RCC 7860 (cell line): ENCODE data around the gene TPST1.

Experiments used
- DNase-seq: peaks from one replicate; pipeline ENCODE4 v3.0.0-alpha.2; 2015; ENCODE audit warnings: low spot score
- FAIRE-seq: peaks from 2 replicates; lab custom pipeline; 2012; peaks lifted over from hg19 to GRCh38; lab: Jason Lieb, UNC

Gene TPST1

GRCh38 chr7:66237906-66238772 is 33.0 kb downstream of the TPST1 start:
- peak; percentile 75 for DNase-seq
- peak; percentile 95 for FAIRE-seq

DNA sequence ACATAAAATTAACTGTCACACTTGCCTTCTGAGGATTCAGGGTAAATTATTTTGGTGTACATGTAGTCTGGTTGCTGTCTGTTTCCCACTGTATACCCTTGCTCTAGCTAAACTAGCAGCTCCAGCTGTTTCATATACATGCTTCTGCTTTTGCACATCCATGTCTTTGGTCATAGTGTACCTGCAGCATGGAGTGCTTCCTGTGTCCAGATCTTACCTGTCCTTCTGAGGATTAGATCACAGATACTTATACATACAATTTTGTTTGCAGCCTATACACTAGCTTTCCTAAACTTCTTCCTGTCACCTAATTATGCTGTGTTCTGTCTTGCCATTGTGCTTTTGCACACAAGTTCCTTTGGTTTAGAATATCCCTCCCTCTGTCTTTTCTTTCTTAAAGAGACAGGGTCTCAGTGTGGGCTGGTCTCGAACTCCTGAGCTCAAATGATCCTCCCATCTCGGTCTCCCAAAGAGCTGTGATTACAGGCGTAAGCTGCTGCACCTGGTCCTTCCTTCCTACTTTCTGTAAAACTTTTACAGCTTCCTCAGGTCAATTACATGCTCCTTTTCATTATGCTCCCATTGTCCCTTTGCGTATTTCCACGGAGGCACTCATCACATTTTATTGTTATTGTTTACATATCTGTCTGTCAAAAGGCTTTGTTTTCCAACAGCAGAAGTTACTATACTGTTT is 33.8 kb downstream of the TPST1 start:
- FAIRE-seq (no peak), DNase-seq (no peak)

GRCh38 chr7:66239467-66239856 is 34.3 kb downstream of the TPST1 start:
- FAIRE-seq (peak; percentile 42), DNase-seq (no peak)

- FAIRE-seq (peak; percentile 28), DNase-seq (no peak)
These were observed 39.9 kb downstream of the TPST1 start for GRCh38 chr7:66245008-66245407.

- FAIRE-seq (no peak), DNase-seq (no peak)
These were observed 41.5 kb downstream of the TPST1 start for GRCh38 chr7:66246554-66247171.

DNA sequence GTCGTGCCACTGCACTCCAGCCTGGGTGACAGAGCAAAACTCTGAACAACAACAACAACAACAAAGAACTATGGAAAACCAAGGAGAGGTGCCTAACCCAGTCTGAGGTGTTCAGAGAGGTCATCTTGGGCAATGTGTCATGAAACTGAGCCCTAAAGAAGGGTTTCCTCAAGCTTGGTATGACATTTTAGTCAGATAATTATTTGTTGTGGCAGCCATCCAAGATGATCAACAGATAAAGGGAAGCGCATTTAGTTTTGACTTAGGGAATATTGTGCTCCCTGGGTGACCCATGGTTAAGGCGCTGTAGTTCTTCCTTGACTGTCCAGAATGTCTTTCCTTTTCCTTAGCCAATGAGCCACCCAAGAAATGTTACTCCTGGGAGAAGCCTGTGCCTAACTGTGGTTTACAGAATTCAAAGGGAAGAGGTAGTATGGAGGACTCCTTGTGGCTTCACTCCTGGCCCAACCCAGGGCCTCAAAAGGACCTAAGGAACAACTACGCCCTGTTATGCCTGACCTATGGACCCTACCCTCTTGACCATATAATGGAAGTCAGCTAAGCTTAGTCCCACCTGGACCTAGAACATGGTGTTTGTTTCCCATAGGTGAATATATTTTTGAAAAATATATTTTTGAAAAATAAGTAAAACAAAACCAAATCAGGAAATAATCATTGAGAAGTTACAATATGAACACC is 42.4 kb downstream of the TPST1 start:
- DNase-seq: no peak
- no peak for FAIRE-seq

DNA sequence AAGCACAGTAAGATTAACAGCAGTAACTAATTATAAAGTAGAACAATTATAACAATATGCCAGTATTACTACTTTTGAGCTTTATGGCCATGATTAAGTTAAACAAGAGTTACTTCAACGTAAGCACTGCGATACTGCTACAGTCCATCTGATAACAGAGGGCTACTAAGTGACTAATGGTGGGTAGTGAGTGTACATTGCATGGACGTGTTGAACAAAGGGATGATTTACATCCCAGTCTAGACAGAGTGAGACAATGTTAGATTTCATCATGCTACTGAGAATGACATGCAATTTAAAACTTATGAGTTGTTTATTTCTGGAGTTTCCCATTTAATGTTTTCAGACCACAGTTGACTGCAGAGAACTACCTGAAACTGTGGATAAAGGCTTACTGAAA is 45.6 kb downstream of the TPST1 start:
- peak; percentile 93 for DNase-seq
- FAIRE-seq: peak; percentile 93

DNA sequence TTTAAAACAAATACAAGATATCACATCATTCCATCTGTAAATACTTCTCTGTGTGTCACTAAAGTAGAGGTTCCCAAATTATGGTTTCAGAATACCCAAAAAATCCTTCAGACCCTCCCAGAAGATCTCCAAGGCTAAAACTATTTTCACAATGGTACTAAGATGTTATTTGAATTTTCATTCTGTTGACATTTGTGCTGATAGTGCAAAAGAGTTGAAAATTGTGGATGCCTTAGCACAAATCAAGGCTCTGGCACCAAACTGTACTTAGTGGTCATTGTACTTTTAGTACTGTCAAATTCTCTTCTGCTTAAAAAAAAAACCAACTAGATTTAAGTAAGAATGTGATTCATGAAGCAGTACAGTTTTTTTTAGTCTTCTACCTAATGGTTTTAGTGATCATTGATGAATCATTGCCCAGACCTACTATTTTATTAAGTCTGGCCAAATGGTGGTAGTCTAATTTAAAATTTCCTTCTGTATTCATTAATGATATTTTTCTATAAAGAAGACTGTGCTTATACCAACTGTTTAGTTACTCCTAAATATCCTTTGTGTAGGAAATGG is 50.5 kb downstream of the TPST1 start:
- peak; percentile 95 for FAIRE-seq
- DNase-seq: peak; percentile 14

- FAIRE-seq (no peak), DNase-seq (no peak)
These were observed 51.1 kb downstream of the TPST1 start for GRCh38 chr7:66256281-66256680.

DNA sequence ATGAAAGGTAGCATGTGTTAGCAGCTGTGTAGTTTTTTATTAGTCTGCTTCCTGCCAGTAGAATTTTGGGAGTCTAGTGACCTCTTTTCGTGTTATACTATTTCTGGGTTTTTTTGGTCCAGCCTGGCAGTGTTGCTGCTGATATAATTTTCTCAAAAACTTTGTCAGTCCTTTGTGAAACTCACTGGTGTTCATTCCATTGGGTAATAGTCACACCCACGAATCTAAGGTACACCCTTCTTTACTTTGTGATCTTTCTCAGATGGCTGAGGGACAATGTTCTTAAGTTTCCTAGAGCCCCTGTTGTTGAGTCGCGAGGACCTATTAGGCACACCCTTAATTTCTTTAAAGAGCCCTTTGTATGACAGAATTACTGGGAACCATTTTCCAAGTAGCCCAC is 52.3 kb downstream of the TPST1 start:
- DNase-seq (no peak), FAIRE-seq (no peak)

- FAIRE-seq: no peak
- DNase-seq: no peak
These were observed 53.3 kb downstream of the TPST1 start for GRCh38 chr7:66258409-66258808.

DNA sequence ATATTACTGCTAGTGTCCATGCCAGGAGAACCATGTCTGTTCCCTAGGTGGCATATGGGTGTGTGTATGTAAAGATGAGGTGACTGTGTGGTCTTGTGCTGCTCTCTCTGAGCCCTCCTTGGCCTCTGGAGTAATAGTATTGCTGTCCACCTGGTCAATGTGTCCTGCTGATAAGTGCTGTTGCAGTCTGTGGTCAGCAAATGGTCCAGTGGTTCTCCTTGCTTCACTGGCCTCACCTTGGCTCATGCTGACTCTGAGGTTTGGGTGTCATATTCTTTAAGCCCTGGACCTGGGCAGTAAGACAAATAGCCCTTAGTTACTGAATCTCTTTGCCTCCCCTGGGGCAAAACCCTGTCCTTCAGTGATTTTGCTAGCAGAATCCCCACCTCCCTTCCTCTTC is 56.8 kb downstream of the TPST1 start:
- DNase-seq (peak; percentile 93), FAIRE-seq (peak; percentile 99)

- no peak for FAIRE-seq
- DNase-seq: no peak
These were observed 58.8 kb downstream of the TPST1 start for GRCh38 chr7:66263936-66264335.

DNA sequence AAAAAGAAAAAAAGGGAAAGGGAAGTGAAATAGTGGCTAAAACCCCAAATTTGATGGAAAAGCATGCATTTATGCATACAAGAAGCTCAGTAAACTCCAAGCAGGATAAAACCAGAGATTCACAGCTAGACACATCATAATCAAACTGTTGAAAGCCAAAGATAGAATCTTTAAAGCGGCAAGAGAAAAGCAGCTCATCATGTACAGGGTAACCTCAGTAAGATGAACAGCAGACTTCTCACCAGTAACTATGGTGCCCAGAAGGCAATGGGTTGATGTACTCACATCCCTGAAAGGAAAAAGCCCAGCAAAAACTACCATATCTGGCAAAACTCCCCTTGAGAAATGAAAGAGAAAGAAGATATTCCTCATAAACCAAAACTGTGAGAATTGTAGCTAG is 60.4 kb downstream of the TPST1 start:
- no peak for FAIRE-seq
- peak; percentile 62 for DNase-seq

DNA sequence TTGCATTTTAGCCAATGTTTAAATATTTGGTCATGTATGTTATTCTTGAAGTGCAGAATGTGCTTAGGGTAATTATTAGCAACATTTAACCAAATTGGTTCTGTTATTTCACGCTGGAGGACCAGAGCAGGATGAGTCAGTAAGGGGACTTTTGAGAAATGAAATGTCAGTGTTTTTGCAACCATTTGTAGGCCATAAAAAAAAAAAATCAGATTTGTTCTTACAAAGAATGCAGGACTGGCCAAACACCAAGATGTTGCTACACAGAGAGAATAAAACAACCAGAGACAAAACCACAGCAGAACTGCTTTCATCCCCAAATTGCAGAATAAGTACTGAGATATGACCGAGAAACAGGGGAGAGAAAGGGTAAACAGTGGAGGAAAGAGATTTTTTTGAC is 62.1 kb downstream of the TPST1 start:
- FAIRE-seq: peak; percentile 99
- peak; percentile 78 for DNase-seq

DNA sequence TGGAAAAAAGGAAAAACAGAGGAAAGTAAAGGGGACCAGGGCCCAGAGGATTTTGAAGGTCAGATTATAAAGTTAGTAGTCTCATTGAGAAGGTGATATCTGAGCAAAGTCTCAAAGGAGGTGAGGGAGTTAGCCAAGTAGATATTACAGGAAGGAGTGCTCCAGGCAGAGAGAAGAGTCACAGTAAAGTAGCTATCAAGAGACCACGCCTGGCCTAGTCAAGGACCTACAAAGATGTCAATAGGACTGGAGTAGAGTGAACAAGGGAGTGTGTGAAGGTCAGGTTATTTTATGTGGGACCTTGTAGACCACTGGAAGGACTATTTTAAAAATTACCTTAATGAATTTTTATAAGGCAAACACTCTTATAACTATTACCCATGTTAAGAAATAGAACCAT is 64.8 kb downstream of the TPST1 start:
- DNase-seq: no peak
- no peak for FAIRE-seq

GRCh38 chr7:66272321-66272720 is 67.2 kb downstream of the TPST1 start:
- FAIRE-seq (peak; percentile 11), DNase-seq (no peak)

DNA sequence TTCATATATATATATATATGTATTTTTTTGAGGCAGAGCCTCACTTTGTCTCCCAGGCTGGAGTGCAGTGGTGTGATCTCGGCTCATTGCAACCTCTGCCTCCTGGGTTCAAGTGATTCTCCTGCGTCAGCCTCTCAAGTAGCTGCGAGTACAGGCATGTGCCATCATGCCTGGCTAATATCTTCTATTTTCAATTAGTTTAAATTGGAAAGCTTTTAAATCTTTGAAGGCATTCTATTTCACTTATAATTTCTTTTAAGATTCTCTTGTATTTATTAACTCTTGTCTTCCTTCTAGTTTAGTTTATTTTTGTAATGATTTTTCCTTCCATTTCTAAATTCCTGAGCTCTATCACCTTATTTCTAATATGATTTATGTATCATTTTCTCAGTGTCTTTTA is 71.2 kb downstream of the TPST1 start:
- DNase-seq: no peak
- peak; percentile 57 for FAIRE-seq

- peak; percentile 30 for FAIRE-seq
These were observed 72.4 kb downstream of the TPST1 start for GRCh38 chr7:66277492-66277891.

GRCh38 chr7:66279912-66280311 is 74.8 kb downstream of the TPST1 start:
- DNase-seq: no peak
- FAIRE-seq: no peak

More at GRCh38 chr7:66277492-66277891, 72.4 kb downstream of the TPST1 start:
- no peak for DNase-seq
